SIG-M5 treated with dmso at 0.1 percent for 504 hours (cell line): Measurements from ENCODE around the gene LSS.
"Not testable (repeated sequence)": the region's sequence is repeated elsewhere in the genome, so short reads cannot be mapped to it uniquely, and the experiment has no call there.

ENCODE experiments used
- DNase-seq: peaks from one replicate; lab custom pipeline; 2025; ENCODE audit not compliant: unreplicated experiment; lab: John Stamatoyannopoulos, UW

The LSS gene

DNA sequence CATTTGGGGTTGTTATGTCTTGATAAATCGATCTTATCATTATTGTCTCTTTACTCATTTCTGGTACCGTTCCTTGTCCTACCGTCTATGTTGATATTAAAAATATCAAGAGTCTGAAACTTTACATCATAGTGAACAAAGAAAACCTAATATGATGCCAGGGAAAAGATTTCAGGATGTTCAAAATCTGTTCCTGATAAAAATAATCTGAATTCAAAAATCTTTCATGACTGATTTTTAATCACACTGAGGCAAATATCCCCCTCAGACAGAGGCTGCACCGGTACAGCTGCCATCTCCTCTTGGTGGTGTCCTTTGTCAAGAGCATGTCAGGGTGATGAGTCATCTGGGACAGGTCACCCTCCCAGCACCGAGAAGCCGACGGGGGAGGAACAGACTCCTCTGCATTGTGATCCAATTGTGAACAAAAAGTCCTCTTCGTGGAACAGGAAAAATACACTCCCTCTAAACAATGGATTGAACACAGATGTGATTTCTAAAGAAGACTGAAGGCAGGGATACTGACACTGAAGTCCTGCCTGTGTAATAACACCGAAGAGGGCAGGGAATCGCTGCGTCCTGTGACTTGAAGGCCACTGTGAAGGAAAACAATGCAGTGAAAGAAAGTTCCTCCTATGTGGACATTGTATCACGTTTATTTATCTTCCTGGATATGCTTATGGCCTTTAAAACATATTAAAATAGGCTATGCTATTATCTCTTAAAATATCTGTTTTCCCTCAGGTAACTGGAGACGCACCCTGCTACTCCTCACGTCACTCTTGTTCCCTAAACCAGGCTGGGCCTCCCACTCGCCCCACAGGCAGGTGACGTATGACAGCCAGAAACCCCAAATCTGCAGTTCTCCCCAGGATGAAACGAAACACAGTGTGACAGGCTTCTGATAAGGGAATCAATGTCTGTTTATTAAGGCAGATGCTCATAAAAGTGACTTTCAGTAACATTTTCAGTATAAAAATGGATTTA lies 40.1 kb downstream of the LSS start:
- DNase-seq: peak; percentile 51

- DNase-seq: no peak
Measured at GRCh38 chr21:46187814-46188213, 40.8 kb downstream of the LSS start.

DNA sequence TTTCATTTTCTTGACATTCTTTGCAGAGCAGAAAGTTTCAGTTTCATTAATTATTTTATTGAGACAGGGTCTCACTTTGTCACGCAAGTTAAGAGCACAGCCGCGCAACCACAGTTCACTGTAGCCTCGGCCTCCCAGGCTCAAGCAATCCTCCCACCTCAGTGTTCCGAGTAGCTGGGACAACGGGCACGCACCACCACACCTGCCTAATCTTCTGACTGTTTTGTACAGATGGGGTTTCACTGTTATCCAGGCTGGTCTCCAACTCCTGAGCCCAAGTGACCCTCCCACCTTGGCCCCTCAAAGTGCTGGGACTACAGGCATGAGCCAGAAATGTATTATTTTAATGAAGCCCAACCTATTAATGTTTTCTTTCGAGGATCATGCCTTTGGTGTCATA lies 41.3 kb downstream of the LSS start:
- DNase-seq: no peak

- DNase-seq: no peak
Measured at GRCh38 chr21:46185716-46186115, 42.9 kb downstream of the LSS start.

DNA sequence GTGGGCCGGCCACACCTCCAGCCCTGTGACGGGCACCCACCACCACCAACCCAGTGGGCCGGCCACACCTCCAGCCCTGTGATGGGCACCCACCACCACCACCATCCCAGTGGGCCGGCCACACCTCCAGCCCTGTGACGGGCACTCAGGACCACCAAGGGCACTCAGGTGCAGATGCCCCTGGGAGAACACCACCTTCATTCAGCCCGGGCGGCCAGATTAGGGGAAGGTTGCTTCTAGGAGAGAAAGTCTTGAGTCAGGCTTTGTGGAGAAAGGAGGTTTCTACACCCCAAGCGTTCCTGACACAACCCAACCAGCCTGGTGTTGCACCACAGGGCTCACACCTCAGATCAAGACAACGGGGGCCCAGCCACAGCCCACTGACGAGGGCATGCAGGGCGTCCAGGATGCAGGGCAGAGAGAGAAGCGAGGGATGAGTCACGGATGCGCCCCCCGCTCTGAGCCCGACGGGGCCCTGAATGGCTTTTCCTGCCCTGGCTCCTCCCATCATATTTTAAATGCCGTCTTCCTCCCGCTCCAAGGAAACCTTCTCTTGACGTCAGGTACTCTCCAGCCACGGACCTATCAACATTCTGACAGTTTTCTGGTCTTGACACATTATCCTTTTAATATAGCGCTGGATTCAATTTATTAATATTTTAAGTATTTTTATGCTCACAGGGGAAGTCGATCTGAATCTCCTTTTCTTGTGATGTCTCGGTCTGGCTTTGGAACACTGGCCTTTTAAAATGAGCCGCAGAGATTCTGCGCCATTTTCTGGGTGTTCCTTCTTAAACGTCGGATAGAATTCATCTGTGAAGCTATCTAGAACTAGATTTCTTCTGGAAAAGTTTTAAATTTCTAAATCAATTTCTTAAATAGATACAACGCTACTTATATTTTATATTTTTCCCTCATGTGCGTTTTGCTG lies 43.7 kb downstream of the LSS start:
- peak; percentile 90 for DNase-seq

- peak; percentile 60 for DNase-seq
Measured at GRCh38 chr21:46183910-46184624, 44.5 kb downstream of the LSS start, which contains the start of gene SPATC1L. Gene SPATC1L, minus strand, starts transcription at chr21:46184459. Its CDS starts 1,643 bp downstream, at chr21:46182816.

DNA sequence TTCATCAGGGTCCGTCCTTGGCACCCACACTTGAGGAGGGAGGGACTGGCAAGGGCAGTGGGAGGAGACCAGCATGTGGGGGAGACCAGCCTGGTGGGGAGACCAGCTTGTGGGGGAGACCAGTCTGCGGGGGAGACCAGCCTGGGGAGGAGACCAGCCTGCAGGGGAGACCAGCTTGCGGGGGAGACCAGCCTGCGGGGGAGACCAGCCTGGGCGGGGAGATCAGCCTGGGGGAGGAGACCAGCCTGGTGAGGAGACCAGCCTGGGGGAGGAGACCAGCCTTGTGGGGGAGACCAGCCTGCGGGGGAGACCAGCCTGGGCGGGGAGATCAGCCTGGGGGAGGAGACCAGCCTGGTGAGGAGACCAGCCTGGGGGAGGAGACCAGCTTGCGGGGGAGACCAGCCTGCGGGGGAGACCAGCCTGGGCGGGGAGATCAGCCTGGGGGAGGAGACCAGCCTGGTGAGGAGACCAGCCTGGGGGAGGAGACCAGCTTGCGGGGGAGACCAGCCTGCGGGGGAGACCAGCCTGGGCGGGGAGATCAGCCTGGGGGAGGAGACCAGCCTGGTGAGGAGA lies 45.2 kb downstream of the LSS start:
- not testable (repeated sequence) for DNase-seq

DNA sequence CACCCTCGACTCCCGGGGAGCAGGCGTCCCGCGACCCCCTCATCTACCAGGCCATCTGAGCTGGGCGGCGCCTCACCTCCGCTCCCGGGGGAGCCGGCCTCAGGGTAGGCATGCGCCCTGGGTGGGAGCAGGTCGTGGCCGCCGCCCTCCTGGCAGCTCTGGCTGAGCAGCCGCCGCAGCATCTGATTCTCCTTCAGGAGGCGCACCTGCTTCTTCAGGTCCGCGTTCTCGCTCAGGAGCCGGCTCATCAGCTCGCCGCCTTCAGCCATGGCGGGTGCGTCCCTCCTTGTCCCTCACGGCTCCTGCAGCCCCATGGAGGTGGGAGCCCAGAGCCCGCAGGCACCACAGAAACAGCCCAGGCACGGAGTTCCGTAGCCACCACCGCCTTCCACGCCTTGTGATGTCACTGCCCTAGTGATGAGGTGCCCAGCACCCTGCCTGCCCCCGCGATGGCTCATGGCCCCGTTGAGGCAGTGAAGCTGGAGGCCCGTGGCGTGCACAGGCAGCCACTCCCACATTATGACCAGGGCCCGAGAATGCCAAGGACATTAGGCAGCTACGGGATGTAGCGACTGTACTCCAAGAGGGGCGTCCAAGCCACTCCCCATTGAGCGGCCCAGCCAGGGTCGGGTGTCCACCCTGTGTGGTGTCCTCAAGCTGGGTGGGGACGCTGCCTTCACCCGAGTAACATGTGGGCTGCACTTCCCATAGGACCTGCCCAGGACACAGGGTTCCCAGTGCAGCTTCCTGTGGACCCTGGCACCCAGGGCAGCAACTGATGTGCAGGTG lies 45.8 kb downstream of the LSS start:
- DNase-seq: no peak

- DNase-seq: no peak
Measured at GRCh38 chr21:46181953-46182547, 46.5 kb downstream of the LSS start.

DNA sequence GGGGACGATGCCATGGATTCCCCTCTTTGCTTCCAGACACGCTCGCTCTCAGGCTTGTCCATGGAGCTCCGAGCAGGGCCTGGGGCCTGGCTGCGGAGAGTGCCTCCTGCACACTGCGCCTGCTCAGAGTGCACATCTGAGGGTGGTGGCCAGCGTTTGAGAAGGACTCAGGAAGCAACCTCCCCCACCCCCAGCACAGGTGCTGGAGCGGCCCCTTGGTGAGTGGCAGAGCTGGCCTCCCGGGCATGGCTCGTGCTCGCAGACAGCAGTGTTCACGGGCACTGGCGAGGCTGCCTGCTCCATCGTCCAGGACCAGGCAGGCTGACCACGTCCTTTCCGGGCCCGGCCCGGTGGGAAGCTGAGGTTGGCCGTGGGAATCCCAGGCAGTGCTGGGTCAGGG lies 47.1 kb downstream of the LSS start:
- DNase-seq: no peak

GRCh38 chr21:46180778-46181391 lies 47.7 kb downstream of the LSS start:
- no peak for DNase-seq

DNA sequence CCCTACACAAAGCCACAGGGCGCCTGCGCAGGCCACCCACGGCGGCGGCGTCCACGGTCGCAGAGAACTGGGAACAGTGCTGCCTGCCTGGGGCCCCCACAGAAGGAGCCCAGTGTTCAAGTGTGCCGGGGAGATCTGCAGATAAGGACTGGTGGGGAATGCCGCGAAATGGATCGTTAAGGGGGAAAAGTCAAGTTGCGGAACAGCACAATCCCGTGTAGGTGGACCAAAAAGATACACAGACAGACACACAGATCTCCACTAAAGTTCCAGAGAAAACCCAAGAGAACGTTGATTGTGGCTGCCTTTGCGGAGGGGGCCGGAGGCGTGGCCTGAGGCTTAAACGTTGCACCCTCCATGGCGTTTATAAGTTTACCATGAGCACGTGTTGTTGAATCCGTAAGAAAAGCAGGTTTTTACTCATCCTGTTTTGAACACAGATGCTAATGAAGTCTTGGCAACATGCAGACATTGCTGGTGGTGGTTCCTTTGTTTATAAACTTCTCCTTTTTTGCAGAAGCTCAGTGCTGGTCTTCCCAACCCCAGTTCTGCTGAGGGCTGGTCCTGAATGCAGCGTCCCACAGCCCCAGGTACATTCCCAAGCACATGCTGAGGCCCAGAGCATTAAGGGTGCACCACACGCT lies 48.4 kb downstream of the LSS start:
- DNase-seq: no peak

DNA sequence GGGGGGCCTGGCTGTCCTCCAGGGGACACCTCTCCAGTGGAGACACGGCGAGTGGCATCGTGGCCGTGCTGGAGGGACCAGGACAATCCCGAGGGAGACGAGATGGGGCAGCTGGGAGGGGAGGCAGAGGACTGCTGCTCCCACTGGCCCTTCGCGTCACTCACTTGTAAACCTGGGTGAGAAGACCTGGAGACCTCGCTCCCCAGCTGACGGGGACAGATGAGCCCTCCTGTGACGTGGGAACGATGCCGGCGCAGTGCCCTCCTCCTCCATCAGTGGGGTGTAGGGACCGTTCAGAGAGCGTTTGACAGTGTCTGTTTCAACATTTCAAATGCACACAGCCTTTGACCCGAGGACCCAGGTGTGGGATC lies 48.9 kb downstream of the LSS start:
- no peak for DNase-seq

GRCh38 chr21:46178961-46179360 lies 49.6 kb downstream of the LSS start:
- no peak for DNase-seq

DNA sequence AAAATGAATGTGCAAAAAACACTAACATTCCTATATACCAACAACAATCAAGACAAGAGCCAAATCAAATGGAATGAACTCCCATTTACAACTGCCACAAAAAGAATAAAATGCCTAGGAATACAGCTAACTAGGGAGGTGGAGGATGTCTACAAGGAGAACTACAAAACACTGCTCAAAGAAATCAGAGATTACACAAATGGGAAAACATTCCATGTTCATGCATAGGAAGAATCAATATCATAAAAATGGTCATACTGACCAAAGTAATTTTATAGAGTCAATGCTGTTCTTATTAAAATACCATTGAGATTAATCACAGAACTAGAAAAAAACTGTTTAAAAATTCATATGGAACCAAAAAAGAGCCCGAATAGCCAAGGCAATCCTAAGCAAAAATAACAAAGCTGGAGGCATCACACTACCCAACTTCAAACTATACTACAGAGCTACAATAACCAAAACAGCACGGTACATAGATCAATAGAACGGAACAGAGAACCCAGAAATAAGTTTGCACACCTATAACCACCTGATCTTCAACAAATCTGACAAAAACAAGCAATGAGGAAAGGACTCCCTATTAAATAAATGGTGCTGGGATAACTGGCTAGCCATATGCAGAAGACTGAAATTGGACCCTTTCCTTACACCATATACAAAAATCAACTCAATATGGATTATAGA lies 52.0 kb downstream of the LSS start:
- DNase-seq: not testable (repeated sequence)

DNA sequence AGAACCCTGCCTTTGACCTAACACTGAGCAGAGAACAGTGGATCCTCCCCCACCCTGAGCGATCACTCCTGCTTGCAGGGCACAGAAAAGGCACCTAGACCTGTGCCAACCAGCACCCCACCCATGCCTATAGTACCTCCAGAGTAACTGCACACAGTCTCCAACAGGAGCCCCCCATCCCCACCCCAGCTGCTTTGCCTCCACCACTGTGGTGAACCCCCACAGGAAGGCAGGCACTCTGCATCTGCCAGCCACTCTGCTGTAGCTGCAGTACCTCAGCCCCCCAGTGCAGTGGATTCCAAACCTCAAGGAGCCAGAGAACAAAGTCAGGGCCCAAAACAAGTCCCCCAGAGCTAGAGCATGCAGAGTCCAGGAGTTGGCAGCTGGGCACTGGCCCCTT lies 55.0 kb downstream of the LSS start:
- DNase-seq: no peak

- DNase-seq: no peak
Measured at GRCh38 chr21:46172863-46173528, 55.6 kb downstream of the LSS start.
